Germinal center (tissue), 1 donor: ENCODE measurements around the gene EIF2S1.
"Not testable (repeated sequence)": the region's sequence is repeated elsewhere in the genome, so short reads cannot be mapped to it uniquely, and the experiment has no call there.

ENCODE experiments used
- DNase-seq: peaks from one replicate; pipeline ENCODE4 v3.0.0; 2012; ENCODE audit warnings: mixed read lengths, low spot score

EIF2S1 gene

DNA sequence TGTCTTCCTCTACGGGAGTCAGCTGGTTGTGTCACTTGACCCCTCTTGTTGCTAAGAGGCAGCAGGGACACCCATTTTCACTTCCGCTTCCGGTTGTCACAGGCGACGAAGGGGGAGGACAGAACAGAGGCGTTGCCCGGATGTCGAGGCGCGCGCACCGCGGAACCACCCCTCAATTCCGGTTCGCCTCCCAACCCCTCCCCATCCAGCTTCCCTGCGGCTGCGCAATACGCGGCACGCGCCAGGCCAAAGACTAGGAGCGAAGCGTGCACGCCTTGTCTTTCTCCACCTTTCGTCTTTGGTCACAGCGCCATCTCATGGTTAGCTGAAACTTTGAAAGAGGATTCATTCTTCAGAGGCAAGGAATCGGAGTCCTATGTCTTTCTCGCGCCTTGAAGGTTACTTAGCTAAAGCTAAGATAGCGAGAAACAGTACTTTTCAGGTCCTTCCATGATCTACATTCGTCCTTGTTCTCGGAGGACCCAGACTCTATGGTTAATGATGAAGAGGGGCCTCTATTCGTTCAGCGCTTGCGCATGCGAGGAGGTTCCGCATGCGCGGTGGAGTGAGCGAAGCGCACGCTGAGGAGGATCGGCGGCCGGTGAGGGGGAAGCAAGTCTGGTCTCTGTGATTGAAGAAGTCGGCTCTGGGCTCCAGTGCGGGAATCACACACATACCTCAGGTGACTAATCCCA is at the start of gene EIF2S1, which contains the start of gene ATP6V1D:
Gene EIF2S1, plus strand, starts transcription at position 554 of the 695 bp plus-strand sequence. CDS start 4,440 bp downstream, outside the sequence.
Gene ATP6V1D, minus strand, starts transcription at position 30 of the 695 bp plus-strand sequence. CDS start 106 bp downstream, outside the sequence.
- peak; percentile 97 for DNase-seq

DNA sequence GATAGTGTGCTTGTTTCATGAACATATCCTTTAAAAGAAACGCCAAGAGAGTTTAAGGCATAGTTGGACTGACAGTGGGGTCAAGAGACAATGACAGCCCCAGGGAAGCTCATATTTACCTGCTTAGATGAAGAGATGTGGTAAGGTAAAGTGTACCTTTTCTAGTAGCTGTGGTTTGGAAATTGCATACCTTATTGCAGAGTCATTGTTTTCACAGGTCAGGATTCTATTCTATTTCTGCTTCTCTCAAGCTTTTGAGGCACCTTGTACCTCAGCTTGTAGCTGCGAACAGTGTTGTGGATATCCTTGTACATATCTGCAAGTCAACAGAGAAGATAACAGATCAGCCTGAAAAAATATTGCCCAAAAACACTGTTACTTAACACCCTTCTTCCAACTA is 48.3 kb upstream of the EIF2S1 start:
- no peak for DNase-seq

DNA sequence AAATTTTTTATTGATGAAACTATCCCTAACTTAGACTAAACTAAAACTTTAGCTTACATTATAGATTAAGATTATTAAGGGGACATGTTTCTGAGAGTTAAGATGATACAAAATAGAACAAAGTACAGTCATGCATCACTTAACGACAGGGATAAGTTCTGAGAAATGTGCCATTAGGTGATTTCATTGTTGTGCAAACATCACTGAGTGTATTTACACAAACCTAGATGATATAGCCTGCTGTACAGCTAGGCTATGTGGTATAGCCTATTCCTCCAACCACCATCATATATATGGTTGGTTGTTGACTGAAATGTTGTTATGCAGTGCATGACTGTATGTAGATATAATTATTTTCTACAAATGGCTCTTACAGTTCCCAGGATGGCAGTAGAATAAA is 47.0 kb upstream of the EIF2S1 start:
- DNase-seq: no peak

DNA sequence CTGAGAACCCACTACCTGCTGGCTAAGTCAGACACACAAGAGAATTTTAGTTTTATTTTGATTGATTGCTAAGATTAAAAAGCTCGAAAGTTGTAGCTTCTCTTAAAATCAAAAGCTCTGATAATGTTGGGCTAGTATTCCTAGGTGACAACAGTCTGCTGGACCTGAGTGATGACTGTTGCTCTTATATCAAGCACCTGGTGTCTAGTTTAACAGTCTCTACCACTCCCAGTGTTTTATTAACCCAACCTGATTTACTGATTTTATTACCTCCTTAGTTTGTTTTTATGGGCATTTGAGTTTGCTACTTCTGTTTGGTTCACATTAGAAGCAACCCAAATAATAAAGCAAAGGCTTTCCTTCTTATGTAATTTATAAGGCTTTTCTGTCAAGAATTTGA is 42.3 kb upstream of the EIF2S1 start:
- DNase-seq: no peak

DNA sequence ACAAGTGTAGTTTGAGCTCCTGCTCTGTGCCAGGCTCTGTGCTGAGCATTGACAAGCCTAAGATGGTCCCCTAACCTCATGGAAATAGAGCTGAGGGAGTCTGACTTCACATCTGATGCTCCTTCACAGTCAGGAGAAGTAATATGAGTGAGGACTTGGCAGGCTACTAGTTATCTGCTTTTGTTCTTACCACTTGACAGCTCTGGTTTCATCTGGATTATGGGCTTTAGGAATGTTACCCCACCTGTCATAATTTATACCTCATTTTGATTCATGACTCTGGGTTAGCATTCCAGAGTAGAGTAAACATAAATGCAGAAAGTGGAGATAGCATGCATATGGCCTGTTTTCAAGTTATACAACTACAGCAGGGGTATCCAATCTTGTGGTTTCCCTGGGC is 41.0 kb upstream of the EIF2S1 start:
- DNase-seq: no peak

DNA sequence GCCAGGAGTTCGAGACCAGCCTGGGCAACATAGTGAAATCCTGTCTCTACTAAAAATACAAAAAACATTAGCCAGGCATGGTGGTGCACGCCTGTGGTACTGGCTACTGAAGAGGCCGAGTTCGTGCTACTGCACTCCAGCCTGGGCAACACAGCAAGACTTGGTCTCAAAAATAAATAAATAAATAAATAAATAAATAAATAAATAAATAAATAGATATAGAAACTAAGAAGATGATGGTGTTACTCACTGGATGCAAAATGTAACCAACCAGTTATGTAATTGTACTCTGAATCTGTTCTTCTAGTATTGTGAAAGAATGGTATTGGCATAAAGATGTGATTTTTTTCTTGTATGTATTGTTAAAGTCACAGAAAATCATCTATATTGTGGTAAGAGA is 30.5 kb upstream of the EIF2S1 start:
- DNase-seq: not testable (repeated sequence)

DNA sequence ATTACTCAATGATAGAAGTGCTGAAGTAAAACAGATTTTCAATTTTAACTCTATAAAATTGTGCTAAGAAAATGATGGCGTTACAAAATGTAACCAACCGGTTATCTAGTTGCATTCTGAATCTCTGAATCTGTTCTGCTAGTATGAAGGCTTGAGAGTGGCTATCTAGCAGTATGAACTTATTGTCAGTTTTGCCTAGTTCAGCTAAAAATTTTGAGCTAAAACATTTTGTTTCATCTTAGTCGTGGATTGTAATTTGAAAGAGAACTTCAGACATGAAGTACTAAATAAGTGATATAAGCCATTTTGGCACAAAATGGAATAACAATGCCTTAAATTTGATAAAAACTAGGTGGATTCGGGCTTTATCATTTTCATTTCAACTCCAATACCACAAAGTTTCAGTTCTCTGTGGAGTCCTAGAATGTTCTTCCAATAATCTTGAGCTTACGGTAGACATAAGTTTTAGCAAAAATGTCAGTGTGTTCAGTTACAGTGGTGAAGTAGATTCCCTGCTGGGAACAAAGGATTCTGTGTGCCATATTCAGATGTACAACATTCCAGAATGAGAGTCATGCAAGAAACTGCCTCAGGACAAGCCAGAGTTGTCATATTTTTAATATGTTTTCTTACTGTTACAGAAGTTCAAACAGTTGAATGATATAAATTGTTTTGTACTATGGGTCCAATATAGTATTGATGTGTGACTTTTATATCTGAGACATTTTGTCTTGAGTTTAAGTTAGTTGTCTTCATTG is 28.6 kb upstream of the EIF2S1 start:
- no peak for DNase-seq

DNA sequence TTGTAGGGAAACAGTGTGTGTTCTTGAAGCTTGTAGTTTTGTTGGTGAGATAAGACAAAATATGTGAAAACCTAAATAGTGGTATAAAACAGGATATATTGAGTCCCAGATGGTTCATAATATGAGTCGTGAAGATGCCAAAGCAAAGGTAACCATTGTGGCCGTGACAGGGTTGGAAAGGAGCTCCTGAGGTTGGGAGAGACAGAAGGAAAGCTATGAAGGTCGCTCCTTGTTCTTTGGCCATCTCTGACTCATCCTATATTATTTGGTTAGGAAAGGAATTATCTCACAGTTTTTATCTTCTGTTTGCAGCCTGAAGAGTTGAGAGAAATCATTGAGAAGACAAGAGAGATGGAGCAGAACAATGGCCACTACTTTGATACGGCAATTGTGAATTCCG is 27.7 kb upstream of the EIF2S1 start:
- no peak for DNase-seq

DNA sequence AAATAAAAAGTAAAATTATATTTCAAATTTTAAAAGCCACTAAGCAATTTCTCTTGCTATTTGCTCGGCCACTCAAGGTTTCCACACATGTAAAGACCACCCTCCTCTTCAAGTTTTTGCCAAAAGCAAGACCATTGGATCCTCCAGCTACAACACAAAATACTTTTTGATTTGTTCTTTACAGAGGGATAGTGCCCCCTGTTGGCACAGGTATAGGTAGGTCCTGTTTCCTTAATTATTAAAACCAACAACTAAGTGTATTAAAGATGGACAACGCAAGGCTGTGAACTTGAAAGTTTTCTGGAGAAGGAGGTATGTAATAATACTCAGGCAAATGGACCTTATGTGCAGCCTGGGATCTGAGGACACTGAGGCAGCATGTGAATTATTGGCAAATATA is 24.3 kb upstream of the EIF2S1 start:
- no peak for DNase-seq

DNA sequence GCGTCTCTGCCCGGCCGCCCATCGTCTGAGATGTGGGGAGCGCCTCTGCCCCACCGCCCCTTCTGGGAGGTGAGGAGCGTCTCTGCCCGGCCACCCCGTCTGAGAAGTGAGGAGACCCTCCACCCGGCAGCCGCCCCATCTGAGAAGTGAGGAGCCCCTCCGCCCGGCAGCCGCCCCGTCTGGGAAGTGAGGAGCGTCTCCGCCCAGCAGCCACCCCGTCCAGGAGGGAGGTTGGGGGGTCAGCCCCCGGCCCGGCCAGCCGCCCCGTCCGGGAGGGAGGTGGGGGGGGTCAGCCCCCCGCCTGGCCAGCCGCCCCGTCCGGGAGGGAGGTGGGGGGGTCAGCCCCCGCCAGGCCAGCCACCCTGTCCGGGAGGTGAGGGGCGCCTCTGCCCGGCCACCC is 18.9 kb upstream of the EIF2S1 start:
- not testable (repeated sequence) for DNase-seq

DNA sequence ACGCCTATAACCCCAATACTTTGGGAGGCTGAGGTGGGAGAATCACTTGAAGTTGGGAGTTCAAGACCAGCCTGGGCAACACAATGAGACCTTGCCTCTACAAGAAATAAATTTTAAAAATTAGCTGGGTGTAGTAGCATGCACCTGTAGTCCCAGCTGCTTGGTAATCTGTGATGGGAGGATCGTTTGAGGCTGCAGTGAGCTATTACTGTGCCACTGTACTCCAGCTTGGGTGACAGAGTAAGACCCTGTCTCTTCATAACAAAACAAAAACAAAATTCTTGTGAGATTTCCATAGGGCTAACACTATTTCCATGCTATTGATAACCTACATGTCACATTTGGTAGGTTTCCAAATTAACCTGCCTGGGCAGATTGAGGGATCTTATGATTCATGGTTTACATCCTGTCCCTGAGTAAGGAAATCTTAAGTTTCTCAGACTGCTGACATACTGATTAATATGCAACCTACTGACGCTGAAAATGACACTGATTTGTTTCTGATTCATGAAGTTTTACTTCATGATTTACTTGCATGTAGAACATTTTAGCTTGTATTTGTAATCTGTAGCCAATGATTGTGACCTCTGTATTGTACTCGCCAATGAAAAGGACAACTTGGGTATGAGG is 16.4 kb upstream of the EIF2S1 start:
- no peak for DNase-seq

DNA sequence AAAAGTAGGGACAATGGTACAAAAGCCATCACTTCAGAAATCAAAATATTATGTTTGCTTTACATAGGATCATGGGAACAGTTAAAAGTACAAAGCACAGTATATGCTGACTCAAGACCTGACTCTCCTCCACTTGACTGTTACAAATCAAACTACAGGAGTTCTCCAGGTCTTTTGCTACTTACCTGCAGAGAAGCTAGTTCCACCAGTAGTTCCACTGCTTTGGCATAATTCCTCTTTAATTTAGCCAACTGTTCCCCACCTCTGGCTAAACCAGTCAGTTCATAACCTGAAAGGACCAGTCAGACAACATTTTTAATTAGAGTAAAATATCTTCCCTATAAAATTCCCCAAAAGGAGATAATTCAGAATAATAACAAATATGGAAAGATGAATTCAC is 14.5 kb upstream of the EIF2S1 start:
- DNase-seq: no peak

DNA sequence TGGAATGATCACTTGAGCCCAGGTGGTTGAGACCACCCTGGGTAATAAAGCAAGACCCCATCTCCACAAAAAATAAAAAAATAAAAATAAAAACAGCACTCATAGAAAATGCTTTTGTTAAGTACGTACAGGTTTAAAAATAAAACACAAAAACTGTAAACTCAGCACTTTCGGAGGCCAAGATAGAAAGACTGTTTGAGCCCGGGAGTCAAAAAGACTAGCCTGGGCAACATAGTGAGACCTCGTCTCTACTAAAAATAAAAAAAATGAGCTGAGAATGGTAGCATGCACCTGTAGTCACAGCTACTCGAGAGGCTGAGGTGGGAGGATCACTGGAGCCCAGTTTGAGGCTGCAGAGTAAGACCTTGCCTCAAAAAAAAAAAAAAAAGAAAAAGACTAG is 8.1 kb upstream of the EIF2S1 start:
- no peak for DNase-seq

DNA sequence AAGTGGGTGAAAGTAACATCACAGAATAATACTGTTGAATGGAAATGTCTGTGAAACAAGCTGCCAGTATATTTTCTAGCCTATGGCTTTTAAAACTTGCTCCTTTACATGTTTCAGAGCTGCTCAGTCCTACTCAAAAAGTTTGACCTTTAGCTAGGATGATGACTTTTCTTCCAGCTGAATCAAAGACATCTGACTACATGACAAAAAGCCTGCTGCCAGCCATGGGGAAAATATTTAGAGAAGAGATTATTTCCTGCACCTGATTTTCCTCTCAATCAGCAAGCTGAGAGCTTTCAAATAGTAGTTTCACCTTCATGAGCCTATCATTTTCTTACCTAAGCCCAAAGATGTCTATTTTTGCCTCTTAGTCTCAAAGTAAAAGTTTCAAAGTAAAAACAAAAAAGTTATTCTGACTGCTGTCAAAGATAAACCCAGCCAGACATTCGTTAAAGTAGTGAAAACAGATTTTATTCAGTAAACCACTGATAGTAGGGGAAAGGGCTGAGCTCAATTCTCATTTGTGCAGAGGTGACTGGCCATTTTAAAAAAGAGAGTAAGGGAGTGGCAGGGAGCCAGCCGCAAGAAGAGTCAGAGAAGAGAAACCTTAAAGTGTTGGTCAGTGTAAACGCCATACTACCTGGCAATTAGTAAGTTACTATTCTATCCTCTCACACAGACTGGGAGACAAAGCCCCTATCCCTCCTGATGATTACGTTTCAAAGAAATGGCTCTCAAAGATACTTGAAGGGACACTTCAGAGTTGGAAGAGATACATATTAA is 2.8 kb upstream of the EIF2S1 start:
- DNase-seq: no peak

DNA sequence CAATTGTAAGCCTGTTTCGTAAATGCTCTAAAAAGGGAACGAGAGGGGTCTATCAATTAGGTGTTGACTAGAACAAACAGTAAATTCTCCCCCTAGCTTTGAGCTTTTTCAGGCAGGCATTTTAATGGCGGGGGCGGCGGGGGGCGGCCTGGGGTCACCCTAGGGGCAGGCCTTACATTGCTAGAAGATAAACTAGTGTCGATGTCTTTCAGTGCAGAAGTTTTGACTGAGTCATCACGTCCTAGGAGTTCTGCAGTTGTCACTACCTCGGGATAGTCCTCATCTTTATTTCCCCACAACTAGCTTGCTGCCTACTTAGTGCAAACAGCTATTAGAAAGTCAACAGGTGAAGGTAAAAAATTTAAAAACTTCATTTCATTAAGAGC is 2.2 kb upstream of the EIF2S1 start:
- no peak for DNase-seq

DNA sequence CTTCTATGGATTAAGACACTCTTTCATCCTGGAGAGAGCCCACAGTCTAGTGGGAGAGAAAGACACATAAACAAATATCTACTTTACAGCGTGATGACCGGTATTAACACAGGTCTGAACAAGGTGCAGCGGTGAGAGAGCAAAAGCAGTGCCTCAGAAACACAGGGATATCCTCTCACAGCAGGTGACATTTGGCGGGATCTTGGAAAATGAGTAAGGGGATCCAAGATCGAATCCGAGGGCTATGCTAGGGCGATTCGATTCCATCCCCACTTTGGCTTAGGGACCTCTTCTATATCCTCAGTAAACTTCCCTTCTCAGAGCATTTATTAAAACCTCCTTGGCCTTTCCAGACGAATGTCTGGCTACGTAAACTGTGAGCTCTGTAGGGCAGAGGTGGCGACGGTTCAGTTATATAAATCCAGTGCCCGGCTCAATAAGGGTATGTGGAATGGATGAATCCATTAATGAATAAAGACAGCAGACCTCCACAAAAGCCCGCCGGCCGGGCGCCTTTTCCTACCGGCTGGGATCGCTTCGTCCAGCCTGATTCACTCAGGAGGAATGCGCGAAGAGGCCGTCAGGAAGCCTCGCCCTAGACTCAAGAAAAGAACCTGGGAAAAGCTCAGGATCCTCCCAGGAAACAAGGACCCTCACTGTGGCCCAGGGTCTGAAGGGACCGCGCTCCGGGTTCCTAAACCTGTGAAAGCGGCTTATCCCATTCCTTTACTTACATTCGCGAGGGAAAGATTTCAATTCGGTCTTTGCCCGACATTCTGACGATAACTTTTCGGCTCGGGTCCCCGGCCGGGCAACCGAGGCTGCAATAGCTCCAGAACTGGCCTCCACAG is 979 bp upstream of the EIF2S1 start:
- peak; percentile 7 for DNase-seq

DNA sequence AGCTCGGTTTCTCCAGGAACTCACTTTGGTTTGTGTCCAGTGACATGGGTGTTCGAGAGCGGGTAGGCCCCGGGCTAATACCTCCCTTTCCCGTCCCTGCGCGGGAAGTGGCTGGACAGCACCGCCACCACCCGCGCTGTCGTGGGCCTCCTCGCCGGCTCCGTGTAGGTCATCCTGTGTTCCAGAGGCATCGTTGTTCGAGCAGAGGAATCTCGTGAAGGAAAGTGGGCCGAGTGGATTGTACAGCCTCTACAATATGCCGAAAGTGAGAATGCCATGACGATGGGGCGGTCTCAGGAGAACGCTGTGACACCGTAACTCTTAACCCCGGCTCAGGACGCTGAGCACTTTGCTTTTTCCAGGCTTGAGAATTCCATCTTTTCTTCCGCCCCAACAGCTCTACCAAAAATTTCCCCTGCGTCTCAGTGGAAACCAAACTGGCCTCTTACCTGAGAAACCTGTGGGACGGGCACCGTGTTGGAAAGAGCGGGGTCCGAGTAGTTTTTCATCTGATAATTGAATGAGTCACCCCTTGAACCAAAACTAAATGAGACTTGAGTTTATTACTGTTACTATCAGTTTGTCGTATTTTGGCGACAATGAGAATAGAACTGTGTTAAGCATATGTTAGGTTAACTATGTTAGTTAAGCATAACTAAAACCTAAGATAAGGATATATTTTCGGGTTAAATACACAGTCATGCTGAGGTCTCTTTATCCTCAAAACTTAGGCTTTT is 510 bp downstream of the EIF2S1 start:
- DNase-seq: no peak

DNA sequence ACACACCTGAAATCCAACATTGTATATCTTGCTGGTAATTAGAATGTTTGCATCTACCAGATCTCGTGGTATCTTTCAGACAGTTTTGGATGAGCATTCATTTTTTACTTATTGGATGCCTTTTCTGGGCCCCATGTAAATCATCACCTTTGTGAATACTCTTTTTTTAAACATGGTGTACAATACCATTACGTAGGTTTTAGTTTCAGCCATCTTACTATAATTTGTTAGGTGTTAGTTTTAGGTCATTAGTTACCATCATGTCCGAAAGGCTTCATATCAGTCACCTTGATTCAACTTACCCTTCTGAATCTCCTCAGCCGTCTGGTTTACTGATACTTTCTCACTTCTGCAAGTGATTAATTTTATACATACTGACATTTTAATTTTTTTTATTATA is 5.3 kb downstream of the EIF2S1 start:
- DNase-seq: no peak

DNA sequence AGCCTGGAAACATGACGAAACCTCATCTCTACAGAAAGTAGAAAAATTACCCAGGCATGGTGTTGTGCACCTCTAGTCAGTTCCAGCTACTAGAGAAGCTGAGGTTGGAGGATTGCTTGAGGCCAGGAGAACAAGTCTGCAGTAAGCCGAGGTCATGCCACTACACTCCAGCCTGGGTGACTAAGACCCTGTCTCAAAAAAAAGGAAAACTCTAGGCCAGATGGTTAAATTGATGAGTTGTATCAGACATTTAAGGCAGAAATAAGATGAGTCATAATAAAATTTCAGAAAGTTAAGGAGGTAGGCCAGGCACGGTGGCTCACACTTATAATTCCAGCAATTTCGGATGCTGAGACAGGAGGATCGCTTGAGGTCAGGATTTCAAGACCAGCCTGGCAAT is 10.7 kb downstream of the EIF2S1 start:
- no peak for DNase-seq

DNA sequence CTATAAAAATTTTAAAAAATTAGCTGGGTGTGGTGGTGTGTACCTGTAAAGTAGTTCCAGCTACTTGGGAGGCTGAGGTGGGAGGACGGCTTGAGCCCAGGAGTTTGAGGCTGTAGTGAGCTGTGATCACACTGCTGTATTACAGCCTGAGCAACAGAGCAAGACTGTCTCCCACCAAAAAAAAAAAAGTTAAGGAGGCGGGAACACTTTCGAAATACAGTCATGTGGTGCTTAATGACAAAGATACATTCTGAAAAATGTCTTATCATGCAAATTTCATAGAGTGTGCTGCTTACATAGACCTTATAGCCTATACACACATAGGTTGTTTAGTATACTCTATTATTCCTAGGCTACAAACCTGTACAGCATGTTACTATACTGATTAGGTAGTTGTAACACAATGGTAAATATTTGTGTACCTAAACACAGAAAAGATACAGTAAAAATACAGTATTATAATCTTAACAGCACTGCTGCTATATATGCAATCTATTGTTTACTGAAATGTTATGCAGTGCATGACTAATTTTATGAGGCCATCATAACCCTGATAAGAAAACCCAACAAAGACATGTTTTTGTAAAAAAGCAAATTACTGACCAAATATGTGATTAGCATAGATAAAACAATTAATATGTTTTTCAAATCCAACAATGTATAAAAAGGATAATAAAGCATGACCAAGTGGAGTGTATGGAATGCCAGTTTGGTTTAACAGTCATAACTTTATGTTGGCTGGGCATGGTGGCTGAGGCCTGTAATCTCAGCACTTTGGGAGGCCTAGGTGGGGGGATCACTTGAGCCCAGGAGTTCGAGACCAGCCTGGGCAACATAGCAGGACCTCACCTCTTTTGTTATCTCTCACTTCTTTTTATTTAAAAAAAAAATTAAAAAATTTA is 11.4 kb downstream of the EIF2S1 start:
- DNase-seq: no peak
